Activated CD4-positive, alpha-beta memory T cell treated with anti-CD3 and anti-CD28 coated beads for 36 hours (primary cell): ENCODE measurements around the gene IL20RB. TPM values are rescaled to one million over a fixed set of nuclear protein-coding genes. Genes with fewer than 3 reads are reported as not detected.
A peak's percentile ranks its signal among the peaks of the same experiment; 100 is the strongest.
"Not testable (repeated sequence)": the region's sequence is repeated elsewhere in the genome, so short reads cannot be mapped to it uniquely, and the experiment has no call there.

Experiments used
- CTCF ChIA-PET: fragments of 350-600 bp; sonication (Branson Sonifier 250); formaldehyde crosslinking; loops from one replicate; lab custom pipeline; 2021; ENCODE audit warnings: antibody characterized with exemption, inconsistent platforms; lab: Charles Lee
- POLR2A ChIA-PET: fragments of 350-600 bp; sonication (Branson Sonifier 250); formaldehyde crosslinking; loops from one replicate; lab custom pipeline; 2021; ENCODE audit warnings: antibody characterized with exemption; lab: Charles Lee
- DNase-seq: peaks from one replicate; pipeline ENCODE4 v3.0.0-alpha.2; 2020
- H3K27ac Mint-ChIP-seq: one replicate; pipeline ENCODE4 v1.8.0; 2021; ENCODE audit warnings: mixed read lengths
- H3K27me3 Mint-ChIP-seq: one replicate; pipeline ENCODE4 v1.8.0; 2021; ENCODE audit warnings: mixed read lengths
- H3K36me3 Mint-ChIP-seq: one replicate; pipeline ENCODE4 v1.8.0; 2021; ENCODE audit warnings: mixed read lengths
- H3K4me1 Mint-ChIP-seq: one replicate; pipeline ENCODE4 v1.8.0; 2021; ENCODE audit warnings: low read depth, mixed read lengths
- H3K4me3 Mint-ChIP-seq: one replicate; pipeline ENCODE4 v1.8.0; 2021; ENCODE audit warnings: mild to moderate bottlenecking, mixed read lengths
- H3K9me3 Mint-ChIP-seq: one replicate; pipeline ENCODE4 v1.8.0; 2021; ENCODE audit warnings: mixed read lengths
- intact Hi-C: fragments of 100-400 bp; cut with micrococcal nuclease; formaldehyde crosslinking; loops from one replicate; pipeline ENCODE4 v1.15.1; 2023
- total RNA-seq, 2 experiments: library from RNA; stranded (reverse); gene quantifications; one replicate each; pipeline ENCODE4 v1.2.3, GENCODE V29; 2021

The IL20RB gene
- total RNA-seq, 2 experiments from 2014 or later: 0.80 to 0.97 TPM

- H3K27ac Mint-ChIP-seq: no peak overlapping the region
- DNase-seq: no peak
- CTCF ChIA-PET: interaction anchor here (1.6 kb wide), 1 partner anchor 42 kb away, joined by 5 read pairs; no protein-coding TSS in a partner anchor
These were observed 32.2 kb downstream of the IL20RB start for GRCh38 chr3:136989781-136990524.

GRCh38 chr3:136990826-136991225 is 33.0 kb downstream of the IL20RB start:
- Mint-ChIP-seq H3K27ac (no peak overlapping the region), H3K27me3 (no peaks in the 10 kb centered on the region), H3K36me3 (no peaks in the 10 kb centered on the region), H3K9me3 (no peaks in the 10 kb centered on the region), H3K4me1 (peaks cover 9% of the 10 kb centered on the region), H3K4me3 (no peak overlapping the region)
- intact Hi-C loops: no loop called here
- DNase-seq: no peak
- ChIA-PET POLR2A (no interaction called here), CTCF (interaction anchor here (1.6 kb wide), 1 partner anchor 41 kb away, joined by 5 read pairs; no protein-coding TSS in a partner anchor)

More at GRCh38 chr3:136989781-136990524, 32.2 kb downstream of the IL20RB start:
- no peak overlapping the region for H3K4me3 Mint-ChIP-seq
- no peaks in the 10 kb centered on the region for H3K27me3 Mint-ChIP-seq
- intact Hi-C loops: no loop called here
- no peaks in the 10 kb centered on the region for H3K9me3 Mint-ChIP-seq
- no peaks in the 10 kb centered on the region for H3K36me3 Mint-ChIP-seq
- H3K4me1 Mint-ChIP-seq: peaks cover 5% of the 10 kb centered on the region
- POLR2A ChIA-PET: no interaction called here

- no peak overlapping the region for H3K27ac Mint-ChIP-seq
- CTCF ChIA-PET: no interaction called here
- no peaks in the 10 kb centered on the region for H3K9me3 Mint-ChIP-seq
- H3K4me1 Mint-ChIP-seq: peaks cover 9% of the 10 kb centered on the region
- intact Hi-C loops: no loop called here
- POLR2A ChIA-PET: no interaction called here
- DNase-seq: no peak
- no peak overlapping the region for H3K4me3 Mint-ChIP-seq
- no peaks in the 10 kb centered on the region for H3K27me3 Mint-ChIP-seq
- H3K36me3 Mint-ChIP-seq: no peaks in the 10 kb centered on the region
These were observed 34.3 kb downstream of the IL20RB start for GRCh38 chr3:136992115-136992514.

GRCh38 chr3:136994772-136995516 is 37.2 kb downstream of the IL20RB start:
- intact Hi-C loops: no loop called here
- Mint-ChIP-seq H3K27me3 (no peaks in the 10 kb centered on the region), H3K4me1 (peaks cover 9% of the 10 kb centered on the region), H3K4me3 (no peak overlapping the region), H3K9me3 (no peaks in the 10 kb centered on the region), H3K36me3 (no peaks in the 10 kb centered on the region), H3K27ac (no peak overlapping the region)
- CTCF ChIA-PET: no interaction called here
- DNase-seq: peak; percentile 45
- POLR2A ChIA-PET: no interaction called here

GRCh38 chr3:136995652-136996051 is 37.9 kb downstream of the IL20RB start:
- Mint-ChIP-seq H3K4me1 (peaks cover 9% of the 10 kb centered on the region), H3K9me3 (no peaks in the 10 kb centered on the region), H3K4me3 (no peak overlapping the region), H3K27ac (no peak overlapping the region), H3K27me3 (no peaks in the 10 kb centered on the region), H3K36me3 (no peaks in the 10 kb centered on the region)
- no peak for DNase-seq
- POLR2A ChIA-PET: no interaction called here
- CTCF ChIA-PET: no interaction called here
- intact Hi-C loops: no loop called here

GRCh38 chr3:137000039-137000438 is 42.3 kb downstream of the IL20RB start:
- Mint-ChIP-seq H3K4me3 (no peak overlapping the region), H3K27ac (no peak overlapping the region), H3K4me1 (peaks cover 4% of the 10 kb centered on the region), H3K27me3 (no peaks in the 10 kb centered on the region), H3K36me3 (no peaks in the 10 kb centered on the region), H3K9me3 (no peaks in the 10 kb centered on the region)
- CTCF ChIA-PET: interaction anchor here (1.3 to 1.5 kb wide), 2 partner anchors 14 to 609 kb away, joined by 3 to 4 read pairs; no protein-coding TSS in a partner anchor
- POLR2A ChIA-PET: no interaction called here
- DNase-seq: no peak
- intact Hi-C loops: no loop called here

GRCh38 chr3:137007376-137007775 is 49.6 kb downstream of the IL20RB start:
- H3K36me3 Mint-ChIP-seq, POLR2A ChIA-PET: not testable (repeated sequence)
- CTCF ChIA-PET: interaction anchor here (0.6 to 1.6 kb wide), 4 partner anchors 13 to 255 kb away, joined by 3 read pairs; partner anchors contain the start of gene STAG1

GRCh38 chr3:137008131-137008530 is 50.3 kb downstream of the IL20RB start:
- no peaks in the 10 kb centered on the region for H3K27me3 Mint-ChIP-seq
- POLR2A ChIA-PET: no interaction called here
- intact Hi-C loops: no loop called here
- no peaks in the 10 kb centered on the region for H3K9me3 Mint-ChIP-seq
- DNase-seq: no peak
- CTCF ChIA-PET: no interaction called here
- H3K36me3 Mint-ChIP-seq: peaks cover 1% of the 10 kb centered on the region
- H3K27ac Mint-ChIP-seq: no peak overlapping the region
- no peaks in the 10 kb centered on the region for H3K4me1 Mint-ChIP-seq
- H3K4me3 Mint-ChIP-seq: no peak overlapping the region

More at GRCh38 chr3:137007376-137007775, 49.6 kb downstream of the IL20RB start:
- intact Hi-C loops, H3K4me1 Mint-ChIP-seq, H3K27me3 Mint-ChIP-seq, H3K4me3 Mint-ChIP-seq, DNase-seq, H3K27ac Mint-ChIP-seq, H3K9me3 Mint-ChIP-seq: not testable (repeated sequence)

GRCh38 chr3:137008976-137009375 is 51.2 kb downstream of the IL20RB start:
- H3K27ac Mint-ChIP-seq: no peak overlapping the region
- DNase-seq: no peak
- no peak overlapping the region for H3K4me3 Mint-ChIP-seq
- H3K36me3 Mint-ChIP-seq: peaks cover 1% of the 10 kb centered on the region
- ChIA-PET POLR2A (no interaction called here), CTCF (no interaction called here)
- no peaks in the 10 kb centered on the region for H3K27me3 Mint-ChIP-seq
- H3K4me1 Mint-ChIP-seq: peaks cover 3% of the 10 kb centered on the region
- H3K9me3 Mint-ChIP-seq: no peaks in the 10 kb centered on the region
- intact Hi-C loops: no loop called here

GRCh38 chr3:137010137-137010536 is 52.4 kb downstream of the IL20RB start:
- intact Hi-C loops: loop anchor here (5.0 kb wide), 1 partner anchor 148 kb away; the partner anchor contains the start of gene NCK1
- Mint-ChIP-seq H3K9me3 (no peaks in the 10 kb centered on the region), H3K4me3 (no peak overlapping the region), H3K4me1 (peaks cover 7% of the 10 kb centered on the region), H3K27ac (no peak overlapping the region), H3K36me3 (peaks cover 1% of the 10 kb centered on the region), H3K27me3 (no peaks in the 10 kb centered on the region)
- no peak for DNase-seq
- CTCF ChIA-PET: interaction anchor here (1.5 kb wide), 1 partner anchor 258 kb away, joined by 5 read pairs; the partner anchor contains the start of gene STAG1
- POLR2A ChIA-PET: no interaction called here

GRCh38 chr3:137011153-137011552 is 53.4 kb downstream of the IL20RB start:
- Mint-ChIP-seq H3K4me3 (no peak overlapping the region), H3K4me1 (peaks cover 7% of the 10 kb centered on the region), H3K36me3 (peaks cover 1% of the 10 kb centered on the region), H3K9me3 (no peaks in the 10 kb centered on the region), H3K27ac (no peak overlapping the region), H3K27me3 (no peaks in the 10 kb centered on the region)
- CTCF ChIA-PET: interaction anchor here (1.5 kb wide), 1 partner anchor 259 kb away, joined by 5 read pairs; the partner anchor contains the start of gene STAG1
- POLR2A ChIA-PET: interaction anchor here (0.8 kb wide), 1 partner anchor 258 kb away, joined by 3 read pairs; no protein-coding TSS in a partner anchor
- intact Hi-C loops: loop anchor here (5.0 kb wide), 1 partner anchor 149 kb away; the partner anchor contains the start of gene NCK1
- DNase-seq: no peak

- intact Hi-C loops: loop anchor here (5.0 kb wide), 1 partner anchor 150 kb away; the partner anchor contains the start of gene NCK1
- no peak for DNase-seq
- no peak overlapping the region for H3K4me3 Mint-ChIP-seq
- H3K4me1 Mint-ChIP-seq: peaks cover 7% of the 10 kb centered on the region
- H3K9me3 Mint-ChIP-seq: no peaks in the 10 kb centered on the region
- POLR2A ChIA-PET: no interaction called here
- H3K27me3 Mint-ChIP-seq: no peaks in the 10 kb centered on the region
- CTCF ChIA-PET: no interaction called here
- H3K27ac Mint-ChIP-seq: no peak overlapping the region
- H3K36me3 Mint-ChIP-seq: peaks cover 1% of the 10 kb centered on the region
These were observed 54.3 kb downstream of the IL20RB start for GRCh38 chr3:137012097-137012501.
